ENCODE measurements around the gene DRC7. TPM values are rescaled to one million over a fixed set of nuclear protein-coding genes. Genes with fewer than 3 reads are reported as not detected.

Gene DRC7
- total RNA-seq, 4 donors from 2014 or later, result 0.79 TPM; not detected in 3

DNA sequence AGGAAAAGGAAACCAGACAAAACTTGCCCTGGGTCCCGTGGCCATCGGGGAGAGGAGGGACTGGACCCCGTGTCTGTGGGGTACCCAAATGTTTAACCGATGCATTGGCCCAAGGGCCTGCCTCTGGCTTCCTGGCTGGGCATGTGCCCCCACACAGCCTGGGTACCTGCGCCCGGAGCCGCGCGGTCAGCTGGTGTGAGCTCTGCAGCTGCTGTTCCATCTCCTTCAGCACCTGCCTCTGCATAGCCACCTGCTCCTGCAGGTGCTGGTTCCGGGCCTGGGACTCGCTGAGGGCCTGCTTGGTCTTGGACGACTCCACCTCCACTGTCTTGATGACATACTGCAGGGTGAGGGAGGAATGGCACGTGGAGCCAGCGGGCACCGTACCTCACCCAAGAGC, 75.8 kb downstream of the DRC7 start:
- H3K27me3 ChIP-seq, result no peaks in the 10 kb centered on the region
- H3K4me3 ChIP-seq, result no peak overlapping the region
- no peak for DNase-seq
- no peaks in the 10 kb centered on the region for H3K4me1 ChIP-seq
- WGBS, 2 donors, result 100% methylated on average over 1 to 3 of the region's 15 CpGs
- TF ChIP-seq POLR2A (IDR thresholded peaks at IDR 0.05), result no peak
- TF ChIP-seq, protein P1, sequence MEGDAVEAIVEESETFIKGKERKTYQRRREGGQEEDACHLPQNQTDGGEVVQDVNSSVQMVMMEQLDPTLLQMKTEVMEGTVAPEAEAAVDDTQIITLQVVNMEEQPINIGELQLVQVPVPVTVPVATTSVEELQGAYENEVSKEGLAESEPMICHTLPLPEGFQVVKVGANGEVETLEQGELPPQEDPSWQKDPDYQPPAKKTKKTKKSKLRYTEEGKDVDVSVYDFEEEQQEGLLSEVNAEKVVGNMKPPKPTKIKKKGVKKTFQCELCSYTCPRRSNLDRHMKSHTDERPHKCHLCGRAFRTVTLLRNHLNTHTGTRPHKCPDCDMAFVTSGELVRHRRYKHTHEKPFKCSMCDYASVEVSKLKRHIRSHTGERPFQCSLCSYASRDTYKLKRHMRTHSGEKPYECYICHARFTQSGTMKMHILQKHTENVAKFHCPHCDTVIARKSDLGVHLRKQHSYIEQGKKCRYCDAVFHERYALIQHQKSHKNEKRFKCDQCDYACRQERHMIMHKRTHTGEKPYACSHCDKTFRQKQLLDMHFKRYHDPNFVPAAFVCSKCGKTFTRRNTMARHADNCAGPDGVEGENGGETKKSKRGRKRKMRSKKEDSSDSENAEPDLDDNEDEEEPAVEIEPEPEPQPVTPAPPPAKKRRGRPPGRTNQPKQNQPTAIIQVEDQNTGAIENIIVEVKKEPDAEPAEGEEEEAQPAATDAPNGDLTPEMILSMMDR (IDR thresholded peaks at IDR 0.05), result no peak
- intact Hi-C loops (cut with DNase I), result no loop called here
- H3K9me3 ChIP-seq, result no peaks in the 10 kb centered on the region
- H3K27ac ChIP-seq, result no peak overlapping the region
- H3K36me3 ChIP-seq, result peaks cover 4 to 89% (median 27%) of the 10 kb centered on the region in 3 donors

GRCh38 chr16:57771141-57771785, 76.7 kb downstream of the DRC7 start:
- peaks cover 5 to 89% (median 27%) of the 10 kb centered on the region in 3 donors for H3K36me3 ChIP-seq
- intact Hi-C loops (cut with DNase I), result no loop called here
- 94 to 95% methylated on average over 2 to 11 of the region's 26 CpGs for WGBS, 2 donors

DNA sequence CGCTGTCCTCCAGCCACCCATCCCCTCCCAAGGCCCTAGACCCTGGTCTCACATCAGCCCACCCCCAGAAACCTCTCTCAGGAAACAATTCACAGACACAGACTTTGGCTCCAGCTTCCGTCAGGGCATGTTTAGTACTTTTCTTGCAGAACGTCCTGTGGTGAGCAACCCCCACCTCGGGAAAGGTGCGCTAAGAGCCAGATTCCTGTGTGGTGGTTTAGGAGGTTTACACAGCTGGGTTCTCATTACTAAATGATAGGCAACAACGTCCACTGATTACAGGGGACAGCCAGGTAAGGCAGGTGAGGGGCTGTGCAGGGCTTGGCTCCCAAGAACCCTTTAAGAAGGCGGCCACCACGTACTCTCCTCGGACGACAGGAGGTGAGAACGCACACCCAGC, 78.4 kb downstream of the DRC7 start:
- no peak for TF ChIP-seq POLR2A (IDR thresholded peaks at IDR 0.05)
- TF ChIP-seq, protein P1 (IDR thresholded peaks at IDR 0.05), result no peak
- intact Hi-C loops (cut with DNase I), result no loop called here
- DNase-seq, result no peak
- Histone ChIP-seq H3K27me3 (no peaks in the 10 kb centered on the region), H3K4me1 (no peaks in the 10 kb centered on the region), H3K27ac (no peak overlapping the region), H3K9me3 (no peaks in the 10 kb centered on the region), H3K4me3 (no peak overlapping the region), H3K36me3 (peaks cover 5 to 76% (median 21%) of the 10 kb centered on the region in 3 donors)
- 80 to 94% methylated on average over 7 to 11 of the region's 11 CpGs for WGBS, 2 donors

More at GRCh38 chr16:57771141-57771785, 76.7 kb downstream of the DRC7 start:
- Histone ChIP-seq H3K27ac (no peak overlapping the region), H3K9me3 (no peaks in the 10 kb centered on the region), H3K4me1 (no peaks in the 10 kb centered on the region), H3K4me3 (no peak overlapping the region), H3K27me3 (no peaks in the 10 kb centered on the region)
- TF ChIP-seq, protein P1 (IDR thresholded peaks at IDR 0.05), result no peak
- no peak for TF ChIP-seq POLR2A (IDR thresholded peaks at IDR 0.05)
- DNase-seq, result no peak

DNA sequence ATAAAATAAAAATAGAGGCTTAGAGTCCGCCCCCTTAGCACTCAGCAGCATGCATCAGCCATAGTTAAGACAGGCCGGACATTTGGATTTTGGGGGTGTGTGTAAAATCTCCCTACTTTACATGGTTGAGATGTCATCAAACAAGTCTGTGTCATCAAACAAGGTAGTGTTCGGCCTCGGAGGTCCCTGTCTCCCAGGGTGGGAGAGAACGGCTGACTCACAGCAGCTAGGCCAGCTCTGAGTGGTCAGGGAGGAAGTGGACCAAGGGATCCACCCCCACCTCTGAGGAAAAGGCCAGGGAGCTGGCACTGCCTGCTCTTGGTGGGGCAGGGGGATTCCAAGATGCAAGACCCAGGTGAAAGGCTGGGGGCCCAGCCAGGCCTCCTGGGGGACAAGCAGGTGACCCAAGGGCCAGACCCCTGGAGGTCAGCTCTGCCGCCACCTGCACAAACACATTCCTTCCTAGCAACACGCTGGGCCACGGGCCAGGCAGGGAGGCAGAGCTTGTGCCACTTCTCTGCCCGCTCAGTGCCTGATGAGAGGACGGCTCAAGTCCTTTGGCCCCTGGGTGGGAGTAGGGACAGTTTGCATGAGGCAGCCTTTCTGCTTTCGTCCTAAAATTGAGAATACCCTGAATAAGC, 79.2 kb downstream of the DRC7 start:
- WGBS, 2 donors, result 81 to 88% methylated on average over 6 to 7 of the region's 11 CpGs
- H3K27ac ChIP-seq, result no peak overlapping the region

More for the DNA sequence above, 79.2 kb downstream of the DRC7 start:
- peaks cover 5 to 69% (median 21%) of the 10 kb centered on the region in 3 donors for H3K36me3 ChIP-seq
- no peak for DNase-seq
- H3K4me3 ChIP-seq, result no peak overlapping the region
- intact Hi-C loops (cut with DNase I), result no loop called here
- no peaks in the 10 kb centered on the region for H3K4me1 ChIP-seq
- H3K9me3 ChIP-seq, result no peaks in the 10 kb centered on the region
- H3K27me3 ChIP-seq, result no peaks in the 10 kb centered on the region
- TF ChIP-seq, protein P1 (IDR thresholded peaks at IDR 0.05), result no peak
- no peak for TF ChIP-seq POLR2A (IDR thresholded peaks at IDR 0.05)

All from esophagus squamous epithelium (tissue), 5 donors.